ENCODE results near the gene LEMD2.

LEMD2 gene

DNA sequence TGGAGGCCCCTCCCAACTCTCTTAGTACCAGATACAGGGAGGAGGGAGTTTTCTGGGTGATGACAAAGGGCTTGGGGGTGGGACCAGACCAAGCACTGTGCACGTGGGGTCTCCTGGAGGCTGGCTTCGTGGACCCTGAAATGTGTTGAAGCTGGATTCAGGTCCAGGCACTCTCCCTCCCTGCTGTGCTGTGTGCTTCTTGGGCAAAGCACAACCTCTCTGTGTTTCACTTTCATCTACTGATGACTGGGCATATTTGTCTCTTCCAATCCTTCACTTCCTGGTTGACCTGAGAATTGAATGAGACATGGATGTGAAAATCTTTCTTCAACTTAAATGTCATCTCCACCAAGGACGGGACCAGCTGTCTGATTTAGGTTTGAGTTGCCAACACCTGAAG lies 29.4 kb upstream of the LEMD2 start:
- no peak for DNase-seq

DNA sequence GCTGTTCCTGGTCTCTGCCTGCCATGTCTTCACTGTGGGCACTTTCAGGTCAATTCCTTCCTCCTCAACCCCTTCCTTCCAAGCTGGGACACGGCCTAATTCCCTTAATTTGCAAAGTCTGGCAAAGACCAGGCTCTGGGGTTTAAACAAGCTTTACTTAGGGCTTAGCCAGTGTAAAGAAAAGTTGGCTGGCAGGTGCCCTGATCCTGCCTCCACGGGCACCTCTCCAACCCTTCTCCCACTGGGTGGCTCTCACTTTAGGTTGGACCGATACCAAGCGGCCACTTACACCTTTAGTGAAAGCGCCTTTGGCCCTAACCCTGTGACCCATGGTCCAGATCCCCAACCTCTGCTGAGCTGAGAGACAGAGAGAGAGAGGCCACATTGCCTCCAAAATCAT lies 28.6 kb upstream of the LEMD2 start:
- DNase-seq = no peak

GRCh38 chr6:33816911-33817310 lies 28.0 kb upstream of the LEMD2 start:
- no peak for DNase-seq

GRCh38 chr6:33815854-33816253 lies 26.9 kb upstream of the LEMD2 start:
- no peak for DNase-seq

- DNase-seq = no peak
Measured at GRCh38 chr6:33813990-33814985, 25.4 kb upstream of the LEMD2 start.

DNA sequence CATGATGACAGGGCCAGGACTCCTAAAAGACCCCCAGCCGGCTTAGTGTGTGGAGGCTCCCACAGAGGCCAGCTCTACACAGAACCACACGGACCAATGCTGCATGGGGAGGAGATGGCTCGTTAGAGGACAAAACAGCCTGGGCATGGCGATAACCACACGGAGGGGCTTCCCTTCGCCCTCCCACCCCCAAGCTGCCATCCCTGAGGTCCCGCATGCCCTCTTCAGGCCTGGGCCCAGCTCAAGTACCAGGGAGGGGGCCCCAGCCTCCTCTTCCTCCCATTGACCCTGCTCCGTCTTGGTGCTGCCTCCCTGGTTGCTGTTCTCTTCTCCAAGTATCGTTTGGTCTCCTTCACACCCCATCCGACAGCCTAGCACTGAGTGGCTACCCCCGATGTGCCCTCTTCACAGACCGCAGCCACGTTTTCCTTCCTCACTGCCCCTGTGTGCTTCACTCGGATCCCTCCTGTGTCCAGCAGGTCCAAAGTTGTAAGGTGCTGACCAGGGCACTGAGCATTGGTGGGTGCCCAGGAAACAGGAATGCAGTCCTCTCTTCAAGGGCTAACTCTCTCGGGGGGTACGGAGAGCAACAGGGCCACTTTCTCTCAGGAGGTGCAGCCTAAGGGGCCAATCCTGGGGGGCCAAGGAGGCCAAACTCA lies 24.4 kb upstream of the LEMD2 start:
- no peak for DNase-seq

DNA sequence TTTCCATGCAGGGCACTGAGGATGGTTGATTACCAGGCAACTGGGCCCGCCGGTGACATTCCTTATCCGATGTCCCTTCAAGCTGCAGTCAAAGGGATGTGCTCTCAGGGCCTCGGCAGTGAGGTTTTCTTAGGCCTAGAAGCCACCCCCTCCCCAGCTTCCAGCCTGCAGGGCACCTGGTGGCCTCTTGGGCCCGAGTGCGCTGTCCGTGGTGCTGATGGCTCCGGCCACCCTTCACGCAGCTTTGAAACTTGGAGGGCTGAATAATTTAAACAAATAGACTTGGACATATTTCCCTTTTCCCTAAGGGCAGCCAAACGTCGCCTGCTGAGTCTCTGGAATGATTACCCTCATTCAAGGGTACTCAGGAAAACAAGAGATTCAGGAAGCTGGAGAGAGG lies 23.7 kb upstream of the LEMD2 start:
- DNase-seq = no peak

DNA sequence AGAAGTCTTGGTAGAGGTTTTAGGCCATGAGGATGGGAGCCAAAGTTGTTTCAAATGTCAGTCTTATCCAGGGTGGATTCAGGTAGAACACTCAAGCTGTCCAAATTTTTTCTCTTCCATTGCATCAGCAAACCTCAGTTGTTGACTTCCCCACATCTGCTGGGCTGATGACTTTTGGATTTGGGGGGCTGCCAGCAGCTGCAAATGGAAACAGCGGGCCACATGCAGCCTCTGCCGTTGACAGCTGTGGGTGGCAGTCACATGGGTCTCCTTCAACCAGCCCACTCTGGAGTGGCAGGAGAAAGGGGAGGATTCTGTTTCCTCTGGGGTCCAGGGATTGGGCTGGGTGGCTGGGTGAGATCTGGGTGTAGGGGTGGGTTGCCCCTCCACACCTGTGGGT lies 20.7 kb upstream of the LEMD2 start:
- no peak for DNase-seq

DNA sequence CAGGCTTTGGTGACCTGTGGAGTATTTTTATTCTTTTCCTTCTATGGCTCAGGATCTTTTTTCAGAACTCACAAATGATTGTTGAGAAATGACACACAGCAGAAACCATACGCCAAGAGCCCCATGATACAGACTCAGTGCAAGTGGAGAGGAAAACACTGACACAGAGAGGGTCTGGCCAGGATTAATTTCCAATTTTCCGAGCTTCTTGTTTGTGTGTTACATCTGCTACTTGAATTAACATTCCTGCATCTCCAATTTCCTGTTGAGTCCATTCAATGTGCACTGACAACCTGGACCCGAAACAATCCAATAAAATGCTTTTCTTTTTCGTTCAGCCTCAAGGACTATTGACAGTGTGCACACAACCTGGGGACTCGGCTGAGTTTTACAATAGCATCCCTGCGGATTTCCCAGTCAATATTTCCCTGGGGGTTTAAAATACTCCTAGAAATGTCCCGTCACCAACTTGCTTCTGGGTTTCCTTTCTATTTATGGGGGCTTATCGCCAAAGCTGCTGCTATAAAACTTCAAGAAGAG lies 19.8 kb upstream of the LEMD2 start:
- no peak for DNase-seq

- no peak for DNase-seq
Measured at GRCh38 chr6:33807606-33808005, 18.7 kb upstream of the LEMD2 start.

GRCh38 chr6:33806841-33807240 lies 17.9 kb upstream of the LEMD2 start:
- no peak for DNase-seq

DNA sequence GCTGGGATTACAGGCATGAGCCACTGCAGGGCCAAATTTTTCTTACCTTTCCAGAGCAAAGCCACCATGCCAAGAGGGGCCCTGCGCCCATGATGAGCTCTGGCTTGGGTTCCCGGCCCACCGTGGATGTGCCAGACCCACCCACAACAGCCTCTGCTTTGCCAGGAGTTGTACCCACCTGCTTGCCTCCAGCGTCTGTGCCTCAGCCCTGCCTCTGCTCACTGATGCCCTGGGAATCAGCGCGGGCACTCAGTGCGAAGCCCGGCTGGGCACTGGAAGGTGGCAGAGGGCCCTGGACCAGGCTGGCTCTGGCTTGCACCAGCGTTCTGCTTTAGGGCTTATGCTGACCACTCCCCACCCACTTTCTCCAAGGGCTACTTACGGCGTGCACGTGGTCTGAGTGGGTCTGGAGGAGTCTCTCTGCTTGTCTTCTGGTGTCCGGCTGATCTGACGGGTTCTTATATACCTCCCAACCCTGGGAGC lies 14.7 kb upstream of the LEMD2 start, which contains the start of gene MLN:
Gene MLN, minus strand, starts transcription at position 433 of the 483 bp plus-strand sequence. CDS start 2,840 bp downstream, outside the sequence.
- no peak for DNase-seq

DNA sequence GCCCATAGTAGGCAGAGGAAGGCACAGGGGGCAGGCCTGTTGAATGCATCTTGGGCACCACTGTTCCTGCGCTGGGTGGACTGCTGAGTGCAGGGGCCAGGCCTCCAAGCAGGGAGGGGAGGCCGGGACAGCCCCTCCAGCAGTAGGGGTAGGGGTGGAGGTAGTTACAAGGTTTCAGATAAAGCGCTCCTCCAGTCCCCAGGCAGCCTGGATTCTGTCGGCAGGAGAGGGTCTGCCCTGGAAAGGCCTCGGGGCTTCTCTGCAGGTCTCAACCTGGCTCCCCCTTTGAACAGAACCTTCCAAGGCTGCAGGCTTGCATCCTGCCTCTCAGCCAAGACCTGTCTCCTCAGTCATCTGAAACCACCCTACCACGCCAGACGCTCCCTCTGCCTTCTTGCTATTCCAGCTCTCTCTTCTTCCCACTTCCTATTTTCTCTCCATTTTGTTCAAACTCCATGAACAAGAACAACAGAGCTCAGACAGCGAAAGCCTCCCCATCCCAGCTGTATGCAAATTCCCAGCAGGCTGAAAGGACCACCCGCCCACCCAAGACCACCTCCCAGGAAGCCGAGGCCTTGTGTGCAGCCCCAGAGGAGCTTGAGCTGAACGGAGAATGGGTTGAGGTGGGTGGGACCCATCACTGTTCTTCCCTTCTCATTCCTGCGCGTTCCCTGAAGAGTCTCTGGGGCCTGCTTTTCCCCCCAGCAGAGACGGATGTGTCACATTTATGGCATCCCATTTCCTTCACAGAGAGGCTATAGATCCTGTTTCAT lies 13.4 kb upstream of the LEMD2 start:
- no peak for DNase-seq

- DNase-seq = no peak
Measured at GRCh38 chr6:33801611-33802010, 12.7 kb upstream of the LEMD2 start.

GRCh38 chr6:33800248-33800969 lies 11.5 kb upstream of the LEMD2 start:
- DNase-seq = no peak

- DNase-seq = no peak
Measured at GRCh38 chr6:33799454-33800113, 10.7 kb upstream of the LEMD2 start.

DNA sequence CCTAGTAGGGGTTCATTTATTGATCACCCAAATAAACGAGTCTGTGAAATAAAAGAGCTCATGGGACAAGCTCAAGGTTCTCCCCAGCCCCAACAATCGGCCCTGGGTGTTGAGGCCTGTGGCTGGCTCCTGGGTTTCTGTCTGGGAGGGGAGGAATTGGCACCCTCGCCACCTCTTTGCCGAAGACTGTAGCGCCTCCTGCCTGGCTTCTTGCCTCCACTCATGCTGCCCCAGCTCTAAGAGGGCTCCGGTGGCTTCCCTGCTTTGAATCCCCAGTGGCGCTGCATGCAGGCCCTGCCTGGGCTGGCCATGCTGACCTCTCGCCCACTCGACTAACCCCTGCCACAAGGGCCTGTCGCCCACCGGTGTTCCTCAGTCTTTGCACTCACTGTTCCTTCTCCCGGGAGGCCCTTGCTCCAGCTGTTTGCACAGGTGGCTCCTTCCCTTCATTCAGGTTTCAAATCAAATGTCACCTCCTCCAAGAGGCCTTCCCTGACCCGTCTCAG lies 9.5 kb upstream of the LEMD2 start:
- DNase-seq = no peak

GRCh38 chr6:33797626-33798342 lies 8.9 kb upstream of the LEMD2 start:
- DNase-seq = no peak

GRCh38 chr6:33794910-33795623 lies 6.1 kb upstream of the LEMD2 start:
- DNase-seq = no peak

GRCh38 chr6:33792981-33793380 lies 4.1 kb upstream of the LEMD2 start:
- no peak for DNase-seq
